ENCODE data around the gene CMTR1. TPM values are rescaled to one million over a fixed set of nuclear protein-coding genes. Genes with fewer than 3 reads are reported as not detected.

Gene CMTR1
- total RNA-seq, 3 donors from 2014 or later, result 31.4 to 35.7 (median 32.4) TPM

GRCh38 chr6:37522836-37523235 is 89.8 kb downstream of the CMTR1 start:
- Histone ChIP-seq H3K27me3 (peaks cover 0 to 14% of the 10 kb centered on the region in 2 donors), H3K4me3 (no peak overlapping the region), H3K9me3 (peaks cover 0 to 4% of the 10 kb centered on the region in 2 donors), H3K36me3 (no peaks in the 10 kb centered on the region), H3K4me1 (peaks cover 0 to 2% of the 10 kb centered on the region in 2 donors), H3K27ac (no peak overlapping the region)
- TF ChIP-seq POLR2A (IDR thresholded peaks at IDR 0.05) (no peak), POLR2AphosphoS5 (IDR thresholded peaks at IDR 0.05) (no peak), CTCF (IDR thresholded peaks at IDR 0.05) (no peak)
- intact Hi-C loops (cut with DNase I; ENCODE audit: low total_unique reads), result no loop called here
- no peak for DNase-seq (ENCODE audit: low spot score in 2 of 2)

- Histone ChIP-seq H3K4me1 (no peaks in the 10 kb centered on the region), H3K27ac (no peak overlapping the region), H3K27me3 (peaks cover 0 to 15% of the 10 kb centered on the region in 2 donors), H3K4me3 (no peak overlapping the region), H3K36me3 (no peaks in the 10 kb centered on the region), H3K9me3 (peaks cover 0 to 4% of the 10 kb centered on the region in 2 donors)
- intact Hi-C loops (cut with DNase I; ENCODE audit: low total_unique reads), result no loop called here
- no peak for DNase-seq (ENCODE audit: low spot score in 2 of 2)
- no peak for TF ChIP-seq POLR2AphosphoS5 (IDR thresholded peaks at IDR 0.05)
- no peak for TF ChIP-seq CTCF (IDR thresholded peaks at IDR 0.05)
- no peak for TF ChIP-seq POLR2A (IDR thresholded peaks at IDR 0.05)
These were observed 90.4 kb downstream of the CMTR1 start for GRCh38 chr6:37523412-37523811.

- H3K27ac ChIP-seq, result no peak overlapping the region
- TF ChIP-seq POLR2A (IDR thresholded peaks at IDR 0.05), result no peak
- TF ChIP-seq POLR2AphosphoS5 (IDR thresholded peaks at IDR 0.05), result no peak
- no peak for TF ChIP-seq CTCF (IDR thresholded peaks at IDR 0.05)
- intact Hi-C loops (cut with DNase I; ENCODE audit: low total_unique reads), result no loop called here
- H3K4me1 ChIP-seq, result no peaks in the 10 kb centered on the region
- no peak for DNase-seq (ENCODE audit: low spot score in 2 of 2)
- H3K27me3 ChIP-seq, result peaks cover 0 to 15% of the 10 kb centered on the region in 2 donors
- peaks cover 0 to 1% of the 10 kb centered on the region in 2 donors for H3K9me3 ChIP-seq
- no peak overlapping the region for H3K4me3 ChIP-seq
- H3K36me3 ChIP-seq, result no peaks in the 10 kb centered on the region
These were observed 91.3 kb downstream of the CMTR1 start for GRCh38 chr6:37524025-37524969.

- no peak for DNase-seq (ENCODE audit: low spot score in 2 of 2)
- intact Hi-C loops (cut with DNase I; ENCODE audit: low total_unique reads), result no loop called here
- H3K9me3 ChIP-seq, result no peaks in the 10 kb centered on the region
- H3K36me3 ChIP-seq, result no peaks in the 10 kb centered on the region
- no peaks in the 10 kb centered on the region for H3K4me1 ChIP-seq
- H3K4me3 ChIP-seq, result no peak overlapping the region
- no peak overlapping the region for H3K27ac ChIP-seq
- peaks cover 0 to 15% of the 10 kb centered on the region in 2 donors for H3K27me3 ChIP-seq
- TF ChIP-seq POLR2A (IDR thresholded peaks at IDR 0.05), result no peak
- TF ChIP-seq POLR2AphosphoS5 (IDR thresholded peaks at IDR 0.05), result no peak
- no peak for TF ChIP-seq CTCF (IDR thresholded peaks at IDR 0.05)
These were observed 91.9 kb downstream of the CMTR1 start for GRCh38 chr6:37524970-37525318.

Data from breast epithelium (tissue), 4 donors.